Fibroblast of villous mesenchyme (primary cell): ENCODE results near the gene CDH26. TPM values are rescaled to one million over a fixed set of nuclear protein-coding genes. Genes with fewer than 3 reads are reported as not detected.

Source experiments
- DNase-seq: peaks from one replicate; pipeline ENCODE4 v3.0.0-alpha.2; 2010; ENCODE audit warnings: low read depth
- H3K4me3 ChIP-seq: 2 replicates; pipeline ENCODE4 v1.5.1; 2011; ENCODE audit warnings: low read depth, mild to moderate bottlenecking, low read length
- CTCF ChIP-seq: IDR thresholded peaks from 2 replicates; pipeline ENCODE4 v1.5.1; 2012; ENCODE audit warnings: low read depth, mild to moderate bottlenecking, low read length; ENCODE audit not compliant: insufficient read depth
- total RNA-seq: library from RNA; depleted of rRNA; stranded (reverse); fragments of >200 nt; gene quantifications from 2 replicates; pipeline ENCODE4 v1.2.3, GENCODE V29; 2012

The CDH26 gene
- total RNA-seq, 1 donor: 0.86 TPM

GRCh38 chr20:59936409-59936808, 21.8 kb upstream of the CDH26 start:
- no peak for TF ChIP-seq CTCF
- H3K4me3 ChIP-seq: no peak overlapping the region
- no peak for DNase-seq

DNA sequence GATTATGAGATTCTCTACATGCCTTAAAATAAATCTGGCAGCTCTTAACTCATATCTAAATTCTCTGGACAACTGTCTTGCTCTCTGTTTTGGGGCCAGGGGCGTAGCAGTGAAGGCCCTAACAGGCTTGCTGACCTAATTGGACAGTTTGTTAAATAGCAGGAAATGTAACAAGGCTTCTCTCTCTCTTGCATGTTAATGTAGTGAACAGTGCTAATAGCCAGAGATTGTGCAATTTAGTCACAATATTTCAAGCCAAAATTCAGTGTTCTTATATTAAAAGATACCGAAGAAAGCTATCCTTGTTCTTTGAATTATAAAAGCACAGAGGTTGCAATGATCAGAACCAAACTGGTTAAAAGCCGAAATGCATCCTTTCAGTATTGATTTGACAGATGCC, 21.1 kb upstream of the CDH26 start:
- DNase-seq: no peak
- no peak overlapping the region for H3K4me3 ChIP-seq
- TF ChIP-seq CTCF: no peak

DNA sequence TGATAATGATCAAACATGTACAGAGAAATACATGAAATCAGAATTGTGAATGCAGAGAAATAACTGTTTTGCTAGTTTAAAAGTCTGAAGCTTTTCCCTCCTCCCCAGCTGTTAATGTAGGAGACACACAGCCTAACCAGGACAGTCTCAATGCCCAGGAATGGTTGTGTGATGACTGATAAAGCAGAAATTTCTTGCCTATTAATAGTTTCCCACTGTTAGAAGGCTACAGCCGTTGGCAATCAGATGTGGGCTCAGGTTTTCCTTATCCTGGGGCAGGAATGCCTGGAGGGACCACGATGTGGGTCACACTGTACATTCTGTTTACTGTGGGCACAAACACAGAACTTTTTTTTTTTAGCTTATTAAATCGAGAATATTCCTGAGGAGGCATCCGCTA, 20.0 kb upstream of the CDH26 start:
- no peak for TF ChIP-seq CTCF
- DNase-seq: peak; percentile 36
- H3K4me3 ChIP-seq: peak overlapping the region; percentile 10

DNA sequence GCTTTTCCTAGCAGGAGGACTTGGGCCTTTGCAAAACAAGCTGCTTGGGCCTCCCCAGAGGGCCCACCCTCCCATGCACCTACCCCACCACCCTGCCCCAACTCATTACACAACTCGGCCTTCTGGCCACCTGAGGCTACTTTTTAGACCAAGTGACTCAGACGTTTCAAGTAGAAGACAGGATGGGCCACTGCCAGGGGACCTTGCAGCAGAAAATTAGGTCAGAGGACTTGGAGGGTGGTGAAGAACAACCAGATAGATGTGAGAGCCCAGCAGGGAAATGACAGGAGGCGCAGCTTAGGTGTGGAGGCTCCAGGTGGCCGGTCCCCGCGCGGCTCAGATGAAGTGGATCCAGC, 19.5 kb upstream of the CDH26 start:
- DNase-seq: peak; percentile 36
- TF ChIP-seq CTCF: no peak
- H3K4me3 ChIP-seq: no peak overlapping the region

DNA sequence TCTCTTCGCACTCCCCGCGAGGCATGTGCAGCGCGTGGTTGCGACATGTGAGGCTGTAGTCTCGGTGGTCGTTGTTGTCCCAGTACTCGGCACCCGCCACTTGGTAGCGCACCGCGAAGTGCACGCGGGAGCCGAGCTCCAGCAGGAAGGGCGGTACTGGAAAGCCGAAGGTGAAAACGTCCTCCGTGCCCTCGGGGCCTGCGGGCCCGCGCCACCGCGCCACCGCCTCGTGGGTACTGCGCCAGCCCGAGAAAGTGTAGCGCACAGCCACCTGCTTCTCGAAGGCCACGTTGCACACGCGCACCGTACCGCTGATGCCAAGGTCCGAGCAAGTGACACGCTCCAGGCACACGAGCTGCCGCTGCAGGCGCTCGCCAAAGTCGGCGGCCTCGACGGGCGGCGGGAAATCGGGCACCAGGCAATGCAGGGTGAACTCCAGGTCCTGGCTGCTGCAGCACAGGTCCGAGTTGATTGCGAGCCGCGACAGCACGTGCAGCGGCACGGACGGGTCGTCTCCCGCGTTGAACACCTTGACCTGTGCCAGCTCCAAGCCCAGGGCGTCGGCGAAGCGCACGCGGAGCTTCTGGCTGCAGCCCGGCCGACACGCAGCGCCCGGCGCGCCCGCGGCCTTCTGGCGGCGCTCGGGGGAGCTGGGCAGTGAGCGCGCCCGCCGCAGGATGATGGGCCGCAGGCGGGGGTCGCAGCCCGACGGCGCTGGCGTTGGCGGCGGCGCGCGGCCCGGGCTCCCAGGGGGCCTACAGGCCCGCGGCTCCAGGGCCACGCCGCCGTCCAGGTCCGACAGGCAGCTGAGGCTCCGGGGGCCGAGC, 19.0 kb upstream of the CDH26 start:
- TF ChIP-seq CTCF: no peak
- DNase-seq: no peak

GRCh38 chr20:59939879-59940128, 18.4 kb upstream of the CDH26 start:
- DNase-seq: no peak
- peak overlapping the region; percentile 73 for H3K4me3 ChIP-seq
- no peak for TF ChIP-seq CTCF

More for the DNA sequence above, 19.0 kb upstream of the CDH26 start:
- peak overlapping the region; percentile 73 for H3K4me3 ChIP-seq
